GM12875 (cell line): ENCODE measurements around the gene RALGPS2.
"Not testable (repeated sequence)": the region's sequence is repeated elsewhere in the genome, so short reads cannot be mapped to it uniquely, and the experiment has no call there.

Experiments used
- H3K4me3 ChIP-seq: one replicate; pipeline ENCODE4 v1.5.1; 2011; ENCODE audit warnings: low read depth, low read length, control low read depth
- TF ChIP-seq, protein P1 (sequence below): IDR thresholded peaks from 2 replicates; pipeline ENCODE4 v1.5.1; 2011; ENCODE audit warnings: low read depth, mild to moderate bottlenecking, control low read depth, inconsistent platforms, low read length, moderate library complexity, borderline replicate concordance; ENCODE audit not compliant: insufficient read depth

The RALGPS2 gene

GRCh38 chr1:178738780-178739179 lies 13.7 kb downstream of the RALGPS2 start:
- no peak overlapping the region for H3K4me3 ChIP-seq
- TF ChIP-seq, protein P1, sequence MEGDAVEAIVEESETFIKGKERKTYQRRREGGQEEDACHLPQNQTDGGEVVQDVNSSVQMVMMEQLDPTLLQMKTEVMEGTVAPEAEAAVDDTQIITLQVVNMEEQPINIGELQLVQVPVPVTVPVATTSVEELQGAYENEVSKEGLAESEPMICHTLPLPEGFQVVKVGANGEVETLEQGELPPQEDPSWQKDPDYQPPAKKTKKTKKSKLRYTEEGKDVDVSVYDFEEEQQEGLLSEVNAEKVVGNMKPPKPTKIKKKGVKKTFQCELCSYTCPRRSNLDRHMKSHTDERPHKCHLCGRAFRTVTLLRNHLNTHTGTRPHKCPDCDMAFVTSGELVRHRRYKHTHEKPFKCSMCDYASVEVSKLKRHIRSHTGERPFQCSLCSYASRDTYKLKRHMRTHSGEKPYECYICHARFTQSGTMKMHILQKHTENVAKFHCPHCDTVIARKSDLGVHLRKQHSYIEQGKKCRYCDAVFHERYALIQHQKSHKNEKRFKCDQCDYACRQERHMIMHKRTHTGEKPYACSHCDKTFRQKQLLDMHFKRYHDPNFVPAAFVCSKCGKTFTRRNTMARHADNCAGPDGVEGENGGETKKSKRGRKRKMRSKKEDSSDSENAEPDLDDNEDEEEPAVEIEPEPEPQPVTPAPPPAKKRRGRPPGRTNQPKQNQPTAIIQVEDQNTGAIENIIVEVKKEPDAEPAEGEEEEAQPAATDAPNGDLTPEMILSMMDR, result no peak

DNA sequence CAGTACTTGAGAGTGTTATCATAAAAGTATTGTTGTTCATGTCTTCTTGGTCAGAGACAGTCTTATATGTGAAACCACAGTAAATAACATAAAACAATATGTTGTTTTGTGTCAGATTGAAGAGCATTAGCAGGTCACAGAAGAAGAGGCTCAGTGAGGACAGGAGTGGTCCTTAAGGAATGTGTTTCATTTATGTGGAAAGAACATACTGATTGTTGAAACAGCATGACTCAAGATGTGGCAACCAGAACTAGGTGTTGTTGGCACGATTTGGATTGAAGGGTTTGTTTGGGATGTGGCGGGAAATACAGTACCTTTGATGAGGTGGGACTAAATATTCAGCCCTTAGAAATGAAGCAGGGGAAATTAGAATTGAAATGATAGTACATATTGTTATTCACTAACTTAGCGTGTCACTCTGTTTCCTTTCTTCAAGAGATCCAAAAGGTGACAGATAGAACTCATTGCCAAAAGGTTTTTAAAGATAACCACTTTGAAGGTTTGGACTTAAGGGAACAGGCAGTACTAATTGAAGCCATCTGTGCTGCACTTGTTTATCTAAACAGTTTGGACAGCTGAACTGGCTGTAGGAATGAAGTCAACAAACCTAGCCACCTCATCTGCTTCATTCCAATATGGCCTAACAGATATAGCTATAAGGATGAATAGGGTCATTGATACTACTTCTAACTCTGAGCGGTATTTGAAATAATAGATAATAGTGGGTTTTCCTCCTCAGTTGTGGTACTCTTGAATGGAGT lies 14.4 kb downstream of the RALGPS2 start:
- H3K4me3 ChIP-seq, result no peak overlapping the region
- TF ChIP-seq, protein P1, result no peak

GRCh38 chr1:178740491-178740890 lies 15.4 kb downstream of the RALGPS2 start:
- TF ChIP-seq, protein P1, result no peak
- H3K4me3 ChIP-seq, result no peak overlapping the region

- H3K4me3 ChIP-seq, result no peak overlapping the region
- TF ChIP-seq, protein P1, result no peak
Observed at GRCh38 chr1:178740924-178741323, 15.9 kb downstream of the RALGPS2 start.

DNA sequence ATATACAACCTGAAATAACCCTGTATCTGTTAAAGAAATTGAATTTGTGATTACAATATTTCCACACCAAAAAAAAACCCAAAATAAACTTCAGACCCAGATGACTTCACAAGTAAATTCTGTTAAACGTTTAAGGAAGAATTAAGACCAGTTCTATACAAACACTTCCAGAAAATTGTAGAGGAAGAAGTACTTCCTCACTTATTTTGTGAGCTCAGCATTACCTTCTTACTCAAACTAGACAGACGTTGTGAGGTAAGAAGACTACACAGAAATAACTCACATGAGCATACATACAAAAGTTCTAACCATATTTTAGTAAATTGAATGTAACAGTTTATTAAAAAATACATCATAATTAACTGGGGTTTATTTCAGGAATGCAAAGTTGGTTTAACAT lies 18.8 kb downstream of the RALGPS2 start:
- H3K4me3 ChIP-seq, result no peak overlapping the region
- TF ChIP-seq, protein P1, result no peak

- TF ChIP-seq, protein P1, result no peak
- H3K4me3 ChIP-seq, result no peak overlapping the region
Observed at GRCh38 chr1:178745260-178745659, 20.2 kb downstream of the RALGPS2 start.

- TF ChIP-seq, protein P1, result no peak
- H3K4me3 ChIP-seq, result no peak overlapping the region
Observed at GRCh38 chr1:178746345-178746744, 21.3 kb downstream of the RALGPS2 start.

GRCh38 chr1:178747361-178747760 lies 22.3 kb downstream of the RALGPS2 start:
- not testable (repeated sequence) for H3K4me3 ChIP-seq
